ENCODE data around the gene ATP6V0E2.

The ATP6V0E2 gene

GRCh38 chr7:149831741-149832219 lies 42.0 kb upstream of the ATP6V0E2 start:
- no peaks in the 10 kb centered on the region for H4K20me1 ChIP-seq (ENCODE audit: control insufficient read depth, insufficient read depth, low read depth, low read length)
- H3K4me3 ChIP-seq (ENCODE audit: low read length), result no peak overlapping the region
- TF ChIP-seq CTCF (IDR thresholded peaks at IDR 0.05; ENCODE audit: low read depth, low read length, poor library complexity, severe bottlenecking), result no peak
- TF ChIP-seq EZH2phosphoT487 (IDR thresholded peaks at IDR 0.05; ENCODE audit: borderline replicate concordance, low read length), result no peak
- H3K27me3 ChIP-seq (ENCODE audit: control insufficient read depth, low read length), result peaks cover 34% of the 10 kb centered on the region
- no peak overlapping the region for H3K4me2 ChIP-seq (ENCODE audit: low read length)
- no peaks in the 10 kb centered on the region for H3F3A ChIP-seq (ENCODE audit: control insufficient read depth, insufficient read depth)
- H3K9me2 ChIP-seq (replicated peaks; ENCODE audit: control insufficient read depth, low read length), result no peaks in the 10 kb centered on the region
- no peaks in the 10 kb centered on the region for H3K36me3 ChIP-seq (ENCODE audit: control insufficient read depth, low read length)
- H3K79me2 ChIP-seq (ENCODE audit: control insufficient read depth, low read length), result no peaks in the 10 kb centered on the region
- H3K4me1 ChIP-seq (ENCODE audit: control insufficient read depth, low read length), result no peaks in the 10 kb centered on the region
- no peaks in the 10 kb centered on the region for H3K9me3 ChIP-seq (ENCODE audit: control insufficient read depth, insufficient read depth, low read length)
- H3K27ac ChIP-seq (ENCODE audit: low read depth, low read length), result no peak overlapping the region

GRCh38 chr7:149832332-149833041 lies 41.3 kb upstream of the ATP6V0E2 start:
- Histone ChIP-seq H3K9me3 (ENCODE audit: control insufficient read depth, insufficient read depth, low read length) (no peaks in the 10 kb centered on the region), H3K4me3 (ENCODE audit: low read length) (no peak overlapping the region), H3K79me2 (ENCODE audit: control insufficient read depth, low read length) (no peaks in the 10 kb centered on the region), H3K4me2 (ENCODE audit: low read length) (no peak overlapping the region), H3K27ac (ENCODE audit: low read depth, low read length) (no peak overlapping the region), H3K4me1 (ENCODE audit: control insufficient read depth, low read length) (no peaks in the 10 kb centered on the region), H3K36me3 (ENCODE audit: control insufficient read depth, low read length) (no peaks in the 10 kb centered on the region), H3K27me3 (ENCODE audit: control insufficient read depth, low read length) (peaks cover 34% of the 10 kb centered on the region), H3K9me2 (replicated peaks; ENCODE audit: control insufficient read depth, low read length) (no peaks in the 10 kb centered on the region), H3F3A (ENCODE audit: control insufficient read depth, insufficient read depth) (no peaks in the 10 kb centered on the region), H4K20me1 (ENCODE audit: control insufficient read depth, insufficient read depth, low read depth, low read length) (no peaks in the 10 kb centered on the region)
- no peak for TF ChIP-seq EZH2phosphoT487 (IDR thresholded peaks at IDR 0.05; ENCODE audit: borderline replicate concordance, low read length)
- TF ChIP-seq CTCF (IDR thresholded peaks at IDR 0.05; ENCODE audit: low read depth, low read length, poor library complexity, severe bottlenecking), result no peak

- H3K4me3 ChIP-seq (ENCODE audit: low read length), result no peak overlapping the region
- TF ChIP-seq EZH2phosphoT487 (IDR thresholded peaks at IDR 0.05; ENCODE audit: borderline replicate concordance, low read length) (no peak), CTCF (IDR thresholded peaks at IDR 0.05; ENCODE audit: low read depth, low read length, poor library complexity, severe bottlenecking) (no peak)
- peaks cover 34% of the 10 kb centered on the region for H3K27me3 ChIP-seq (ENCODE audit: control insufficient read depth, low read length)
- no peaks in the 10 kb centered on the region for H3K9me2 ChIP-seq (replicated peaks; ENCODE audit: control insufficient read depth, low read length)
- H4K20me1 ChIP-seq (ENCODE audit: control insufficient read depth, insufficient read depth, low read depth, low read length), result no peaks in the 10 kb centered on the region
- H3K4me1 ChIP-seq (ENCODE audit: control insufficient read depth, low read length), result peaks cover 5% of the 10 kb centered on the region
- H3F3A ChIP-seq (ENCODE audit: control insufficient read depth, insufficient read depth), result no peaks in the 10 kb centered on the region
- H3K27ac ChIP-seq (ENCODE audit: low read depth, low read length), result no peak overlapping the region
- H3K36me3 ChIP-seq (ENCODE audit: control insufficient read depth, low read length), result no peaks in the 10 kb centered on the region
- H3K9me3 ChIP-seq (ENCODE audit: control insufficient read depth, insufficient read depth, low read length), result no peaks in the 10 kb centered on the region
- peaks cover under 1% of the 10 kb centered on the region for H3K79me2 ChIP-seq (ENCODE audit: control insufficient read depth, low read length)
- no peak overlapping the region for H3K4me2 ChIP-seq (ENCODE audit: low read length)
Measured at GRCh38 chr7:149833495-149834130, 40.2 kb upstream of the ATP6V0E2 start.

Measured in DOHH2 (cell line).